Psoas muscle (tissue), 8 donors: ENCODE data around the gene ZFHX3. TPM values are rescaled to one million over a fixed set of nuclear protein-coding genes. Genes with fewer than 3 reads are reported as not detected.
A peak's percentile ranks its signal among the peaks of the same experiment; 100 is the strongest.
"Not testable (repeated sequence)": the region's sequence is repeated elsewhere in the genome, so short reads cannot be mapped to it uniquely, and the experiment has no call there.

Experiments used
- ATAC-seq, 4 donors: fragments of 200-7000 bp; cut with Tn5 transposase; one replicate each; pipeline ENCODE4 v1.9.1; 2020; ENCODE audit warnings: moderate library complexity in 3 of 4, mild to moderate bottlenecking in 2 of 4
- DNase-seq, 2 donors: peaks; one replicate each; pipeline ENCODE4 v3.0.0-alpha.2; 2020
- H3K27ac ChIP-seq: fragments of 200-600 bp; one replicate; pipeline ENCODE4 v1.8.0; 2022
- H3K27me3 ChIP-seq, 3 donors: fragments of 200-600 bp in 1 of 3; one replicate each; pipeline versions ENCODE4 v1.6.1 to v1.8.0; 2013 to 2022; ENCODE audit warnings: low read length in 2 of 3, mild to moderate bottlenecking in 2 of 3, moderate library complexity in 1 of 3; ENCODE audit not compliant: insufficient read depth in 3 of 3
- H3K36me3 ChIP-seq, 2 donors: fragments of 200-600 bp in 1 of 2; one replicate each; pipeline versions ENCODE4 v1.6.1 to v1.8.0; 2013 to 2022; ENCODE audit warnings: low read depth in 1 of 2, mild to moderate bottlenecking in 1 of 2, moderate library complexity in 1 of 2; ENCODE audit not compliant: insufficient read depth in 1 of 2
- H3K4me1 ChIP-seq: fragments of 200-600 bp; one replicate; pipeline ENCODE4 v1.8.0; 2022
- H3K4me3 ChIP-seq: fragments of 200-600 bp; one replicate; pipeline ENCODE4 v1.8.0; 2022; ENCODE audit warnings: mild to moderate bottlenecking
- H3K9me3 ChIP-seq: fragments of 200-600 bp; one replicate; pipeline ENCODE4 v1.8.0; 2022
- CTCF ChIP-seq: fragments of 200-600 bp; IDR thresholded peaks from one replicate; pipeline ENCODE4 v1.8.0; 2022; ENCODE audit warnings: antibody characterized with exemption
- WGBS, 3 donors: extraction: QIAGEN DNeasy Blood & Tissue Kit; methylation state at CpG; one replicate each; pipeline versions ENCODE4 v1.1.6 to v1.1.7; 2013; 5-methylcytosine and 5-hydroxymethylcytosine counted together
- intact Hi-C, 2 donors: fragments of 100-400 bp; cut with DNase I; formaldehyde crosslinking; loops; one replicate each; pipeline versions ENCODE4 v1.11.0 to v1.14.2; 2022
- polyA plus RNA-seq, 3 donors: library from polyadenylated mRNA; stranded (reverse); fragments of 200-250 nt; gene quantifications; one replicate each; pipeline ENCODE4 v1.2.3, GENCODE V29; 2013
- total RNA-seq, 4 donors: library from RNA; stranded (reverse); fragmentation: NEBNext Ultra II Directional in 2 of 4; extraction: Animal tissue kit (Norgen Biotek cat#: 25700) in 2 of 4; gene quantifications; one replicate each; pipeline versions ENCODE4 v1.2.1 to v1.2.4, GENCODE V29; 2021 to 2023
- donor health status: healthy with polysubstance abuse.
- donor health status: DM: no; HTN: no; CAD: no; lungs with moderate emphysema.
- donor health status: Bipolar disorder and iron deficiency.
- donor health status: healthy.
- donor health status: DM: yes; HTN: yes; CAD: no.
- donor health status: DM: no; HTN: no; CAD: no.
- donor health status: DM: no; HTN: no; CAD: no.
- donor health status: DM: yes; HTN: yes; CAD: no.

Gene ZFHX3
- total and polyA plus RNA-seq, 7 donors, result 3.3 to 36.9 (median 11.5) TPM

- intact Hi-C loops, result no loop called here
- Histone ChIP-seq H3K27ac (peak overlapping the region; percentile 36), H3K4me3 (no peak overlapping the region), H3K27me3 (no peaks in the 10 kb centered on the region), H3K4me1 (peaks cover 76% of the 10 kb centered on the region), H3K9me3 (no peaks in the 10 kb centered on the region), H3K36me3 (no peaks in the 10 kb centered on the region)
- no peak for ATAC-seq
- 76 to 89% (median 77%) methylated on average over 11 of the region's 11 CpGs for WGBS, 3 donors
- DNase-seq, result no peak
- TF ChIP-seq CTCF, result no peak
Observed at GRCh38 chr16:72996291-72997062, 51.5 kb downstream of the ZFHX3 start.

- H3K4me3 ChIP-seq, H3K9me3 ChIP-seq, DNase-seq, ATAC-seq, H3K27ac ChIP-seq, H3K27me3 ChIP-seq, intact Hi-C loops, H3K36me3 ChIP-seq: not testable (repeated sequence)
- peaks cover 82% of the 10 kb centered on the region for H3K4me1 ChIP-seq
- WGBS, 3 donors, result 68 to 88% (median 74%) methylated on average over 9 of the region's 9 CpGs
Observed at GRCh38 chr16:72995882-72996270, 52.1 kb downstream of the ZFHX3 start.

- Histone ChIP-seq H3K36me3 (no peaks in the 10 kb centered on the region), H3K27ac (no peak overlapping the region), H3K9me3 (no peaks in the 10 kb centered on the region), H3K4me3 (no peak overlapping the region), H3K4me1 (peaks cover 82% of the 10 kb centered on the region), H3K27me3 (no peaks in the 10 kb centered on the region)
- DNase-seq (no peak), ATAC-seq (peak in 1 of 4 donors; percentile 2)
- 70 to 76% (median 71%) methylated on average over 18 of the region's 18 CpGs for WGBS, 3 donors
- intact Hi-C loops, result no loop called here
- peak; percentile 30 for TF ChIP-seq CTCF
Observed at GRCh38 chr16:72995151-72995881, 52.6 kb downstream of the ZFHX3 start.

GRCh38 chr16:72992142-72992601 is 55.8 kb downstream of the ZFHX3 start:
- Histone ChIP-seq H3K4me1 (peaks cover 83% of the 10 kb centered on the region), H3K27me3 (no peaks in the 10 kb centered on the region), H3K27ac (peak overlapping the region; percentile 97), H3K36me3 (no peaks in the 10 kb centered on the region), H3K4me3 (no peak overlapping the region), H3K9me3 (no peaks in the 10 kb centered on the region)
- no peak for DNase-seq
- ATAC-seq, result no peak
- TF ChIP-seq CTCF, result no peak
- 50 to 64% (median 54%) methylated on average over 6 of the region's 6 CpGs for WGBS, 3 donors
- intact Hi-C loops, result loop anchor here in 1 of 2 donors (5.0 kb wide), 1 partner anchor 35 kb away; no protein-coding TSS in a partner anchor

- DNase-seq (no peak), ATAC-seq (no peak)
- Histone ChIP-seq H3K27me3 (no peaks in the 10 kb centered on the region), H3K36me3 (no peaks in the 10 kb centered on the region), H3K27ac (peak overlapping the region; percentile 97), H3K4me1 (peaks cover 83% of the 10 kb centered on the region), H3K4me3 (no peak overlapping the region), H3K9me3 (no peaks in the 10 kb centered on the region)
- TF ChIP-seq CTCF, result no peak
- intact Hi-C loops, result loop anchor here in 1 of 2 donors (5.0 kb wide), 1 partner anchor 36 kb away; no protein-coding TSS in a partner anchor
- 80 to 93% (median 83%) methylated on average over 6 of the region's 6 CpGs for WGBS, 3 donors
Observed at GRCh38 chr16:72991644-72992043, 56.3 kb downstream of the ZFHX3 start.
